ENCODE data around the gene THAP7. TPM values are rescaled to one million over a fixed set of nuclear protein-coding genes. Genes with fewer than 3 reads are reported as not detected.

Gene THAP7
- total and polyA plus RNA-seq, 9 of the 15 experiments (the other 6 are each of a cell fraction or from before 2014, with no cell fraction given), result 7.9 to 263 (median 84.1) TPM

DNA sequence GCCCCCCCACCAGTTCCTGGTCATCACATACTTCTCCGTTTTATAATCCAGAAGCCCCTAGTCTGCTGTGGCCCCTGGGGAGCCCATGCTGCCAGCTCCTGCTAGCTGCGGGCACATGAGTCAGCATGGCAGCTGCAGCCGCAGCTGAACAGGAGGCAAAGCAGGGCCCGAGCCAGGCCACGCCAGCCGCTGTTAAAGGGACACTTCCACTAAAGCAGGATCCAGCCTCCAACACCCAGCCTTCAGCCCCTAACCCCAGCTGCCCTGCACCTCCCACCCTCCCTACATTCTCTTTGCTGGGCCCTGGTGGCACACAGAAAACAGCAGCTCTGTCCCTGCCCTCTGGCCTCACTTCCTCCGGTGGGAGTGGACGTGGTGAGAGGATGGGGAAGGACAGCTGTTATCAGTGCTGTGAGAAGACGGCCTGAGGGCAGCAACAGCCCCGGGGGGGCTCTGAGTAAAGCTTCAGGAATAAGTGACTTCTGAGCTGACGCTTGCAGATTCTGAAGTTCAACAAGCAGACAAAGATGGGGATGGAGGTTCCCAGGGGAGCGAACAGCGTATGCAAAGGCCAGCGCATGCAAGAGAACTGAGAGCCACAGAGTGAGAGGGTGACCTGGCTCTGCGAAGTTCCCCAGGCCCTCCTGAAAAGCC, 43.1 kb upstream of the THAP7 start (continued):
- TF ChIP-seq, protein P1, sequence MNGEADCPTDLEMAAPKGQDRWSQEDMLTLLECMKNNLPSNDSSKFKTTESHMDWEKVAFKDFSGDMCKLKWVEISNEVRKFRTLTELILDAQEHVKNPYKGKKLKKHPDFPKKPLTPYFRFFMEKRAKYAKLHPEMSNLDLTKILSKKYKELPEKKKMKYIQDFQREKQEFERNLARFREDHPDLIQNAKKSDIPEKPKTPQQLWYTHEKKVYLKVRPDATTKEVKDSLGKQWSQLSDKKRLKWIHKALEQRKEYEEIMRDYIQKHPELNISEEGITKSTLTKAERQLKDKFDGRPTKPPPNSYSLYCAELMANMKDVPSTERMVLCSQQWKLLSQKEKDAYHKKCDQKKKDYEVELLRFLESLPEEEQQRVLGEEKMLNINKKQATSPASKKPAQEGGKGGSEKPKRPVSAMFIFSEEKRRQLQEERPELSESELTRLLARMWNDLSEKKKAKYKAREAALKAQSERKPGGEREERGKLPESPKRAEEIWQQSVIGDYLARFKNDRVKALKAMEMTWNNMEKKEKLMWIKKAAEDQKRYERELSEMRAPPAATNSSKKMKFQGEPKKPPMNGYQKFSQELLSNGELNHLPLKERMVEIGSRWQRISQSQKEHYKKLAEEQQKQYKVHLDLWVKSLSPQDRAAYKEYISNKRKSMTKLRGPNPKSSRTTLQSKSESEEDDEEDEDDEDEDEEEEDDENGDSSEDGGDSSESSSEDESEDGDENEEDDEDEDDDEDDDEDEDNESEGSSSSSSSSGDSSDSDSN (IDR thresholded peaks at IDR 0.05; ENCODE audit: borderline replicate concordance in 1 of 2, low read depth in 2 of 2, low read length in 2 of 2), result peak in 1 of 2 experiments; percentile 28; a peak in 1 of 4 replicates
- TF ChIP-seq ZNF830 (CRISPR knock-in tag; IDR thresholded peaks at IDR 0.05) (peak; percentile 68; the same call in 1 of the 2 replicates), CSDE1 (IDR thresholded peaks at IDR 0.05) (no peak), HNRNPL (IDR thresholded peaks at IDR 0.05; ENCODE audit: low read depth, low read length) (no peak), SPI1 (IDR thresholded peaks at IDR 0.05; ENCODE audit: borderline replicate concordance, low read depth, low read length) (peak; percentile 41; the same call in 1 of the 2 replicates), JUND (IDR thresholded peaks at IDR 0.05; ENCODE audit: borderline replicate concordance, low read depth, low read length) (no peak), JUND (tag; IDR thresholded peaks at IDR 0.05; ENCODE audit: borderline replicate concordance, low read depth, low read length) (0 out of 3 replicates have a peak, but pooled peaks have one; percentile 18), POLR3G (IDR thresholded peaks at IDR 0.05; ENCODE audit: extremely low read depth, insufficient read length, insufficient replicate concordance) (no peak), NCOA4 (IDR thresholded peaks at IDR 0.05; ENCODE audit: partially characterized antibody) (no peak), ZNF133 (CRISPR knock-in tag; IDR thresholded peaks at IDR 0.05) (0 out of 2 replicates have a peak, but pooled peaks have one; percentile 67), ZFX (CRISPR knock-in tag; IDR thresholded peaks at IDR 0.05) (no peak), YY1 (IDR thresholded peaks at IDR 0.05; ENCODE audit: borderline replicate concordance in 1 of 3, control insufficient read depth in 1 of 3, extremely low read depth in 1 of 3, insufficient read depth in 3 of 3, insufficient read length in 1 of 3, insufficient replicate concordance in 2 of 3, low read depth in 1 of 3, low read length in 2 of 3) (peak in 2 of 3 experiments; percentile 5 to 10)
- TF ChIP-seq, protein P2, sequence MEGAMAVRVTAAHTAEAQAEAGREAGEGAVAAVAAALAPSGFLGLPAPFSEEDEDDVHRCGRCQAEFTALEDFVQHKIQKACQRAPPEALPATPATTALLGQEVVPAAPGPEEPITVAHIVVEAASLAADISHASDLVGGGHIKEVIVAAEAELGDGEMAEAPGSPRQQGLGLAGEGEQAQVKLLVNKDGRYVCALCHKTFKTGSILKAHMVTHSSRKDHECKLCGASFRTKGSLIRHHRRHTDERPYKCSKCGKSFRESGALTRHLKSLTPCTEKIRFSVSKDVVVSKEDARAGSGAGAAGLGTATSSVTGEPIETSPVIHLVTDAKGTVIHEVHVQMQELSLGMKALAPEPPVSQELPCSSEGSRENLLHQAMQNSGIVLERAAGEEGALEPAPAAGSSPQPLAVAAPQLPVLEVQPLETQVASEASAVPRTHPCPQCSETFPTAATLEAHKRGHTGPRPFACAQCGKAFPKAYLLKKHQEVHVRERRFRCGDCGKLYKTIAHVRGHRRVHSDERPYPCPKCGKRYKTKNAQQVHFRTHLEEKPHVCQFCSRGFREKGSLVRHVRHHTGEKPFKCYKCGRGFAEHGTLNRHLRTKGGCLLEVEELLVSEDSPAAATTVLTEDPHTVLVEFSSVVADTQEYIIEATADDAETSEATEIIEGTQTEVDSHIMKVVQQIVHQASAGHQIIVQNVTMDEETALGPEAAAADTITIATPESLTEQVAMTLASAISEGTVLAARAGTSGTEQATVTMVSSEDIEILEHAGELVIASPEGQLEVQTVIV (CRISPR knock-in tag; IDR thresholded peaks at IDR 0.05; ENCODE audit: borderline replicate concordance), result peak; percentile 68; the same call in 1 of the 2 replicates
- TF ChIP-seq, protein P3, sequence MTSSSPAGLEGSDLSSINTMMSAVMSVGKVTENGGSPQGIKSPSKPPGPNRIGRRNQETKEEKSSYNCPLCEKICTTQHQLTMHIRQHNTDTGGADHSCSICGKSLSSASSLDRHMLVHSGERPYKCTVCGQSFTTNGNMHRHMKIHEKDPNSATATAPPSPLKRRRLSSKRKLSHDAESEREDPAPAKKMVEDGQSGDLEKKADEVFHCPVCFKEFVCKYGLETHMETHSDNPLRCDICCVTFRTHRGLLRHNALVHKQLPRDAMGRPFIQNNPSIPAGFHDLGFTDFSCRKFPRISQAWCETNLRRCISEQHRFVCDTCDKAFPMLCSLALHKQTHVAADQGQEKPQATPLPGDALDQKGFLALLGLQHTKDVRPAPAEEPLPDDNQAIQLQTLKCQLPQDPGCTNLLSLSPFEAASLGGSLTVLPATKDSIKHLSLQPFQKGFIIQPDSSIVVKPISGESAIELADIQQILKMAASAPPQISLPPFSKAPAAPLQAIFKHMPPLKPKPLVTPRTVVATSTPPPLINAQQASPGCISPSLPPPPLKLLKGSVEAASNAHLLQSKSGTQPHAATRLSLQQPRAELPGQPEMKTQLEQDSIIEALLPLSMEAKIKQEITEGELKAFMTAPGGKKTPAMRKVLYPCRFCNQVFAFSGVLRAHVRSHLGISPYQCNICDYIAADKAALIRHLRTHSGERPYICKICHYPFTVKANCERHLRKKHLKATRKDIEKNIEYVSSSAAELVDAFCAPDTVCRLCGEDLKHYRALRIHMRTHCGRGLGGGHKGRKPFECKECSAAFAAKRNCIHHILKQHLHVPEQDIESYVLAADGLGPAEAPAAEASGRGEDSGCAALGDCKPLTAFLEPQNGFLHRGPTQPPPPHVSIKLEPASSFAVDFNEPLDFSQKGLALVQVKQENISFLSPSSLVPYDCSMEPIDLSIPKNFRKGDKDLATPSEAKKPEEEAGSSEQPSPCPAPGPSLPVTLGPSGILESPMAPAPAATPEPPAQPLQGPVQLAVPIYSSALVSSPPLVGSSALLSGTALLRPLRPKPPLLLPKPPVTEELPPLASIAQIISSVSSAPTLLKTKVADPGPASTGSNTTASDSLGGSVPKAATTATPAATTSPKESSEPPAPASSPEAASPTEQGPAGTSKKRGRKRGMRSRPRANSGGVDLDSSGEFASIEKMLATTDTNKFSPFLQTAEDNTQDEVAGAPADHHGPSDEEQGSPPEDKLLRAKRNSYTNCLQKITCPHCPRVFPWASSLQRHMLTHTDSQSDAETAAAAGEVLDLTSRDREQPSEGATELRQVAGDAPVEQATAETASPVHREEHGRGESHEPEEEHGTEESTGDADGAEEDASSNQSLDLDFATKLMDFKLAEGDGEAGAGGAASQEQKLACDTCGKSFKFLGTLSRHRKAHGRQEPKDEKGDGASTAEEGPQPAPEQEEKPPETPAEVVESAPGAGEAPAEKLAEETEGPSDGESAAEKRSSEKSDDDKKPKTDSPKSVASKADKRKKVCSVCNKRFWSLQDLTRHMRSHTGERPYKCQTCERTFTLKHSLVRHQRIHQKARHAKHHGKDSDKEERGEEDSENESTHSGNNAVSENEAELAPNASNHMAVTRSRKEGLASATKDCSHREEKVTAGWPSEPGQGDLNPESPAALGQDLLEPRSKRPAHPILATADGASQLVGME (CRISPR knock-in tag; IDR thresholded peaks at IDR 0.05), result 0 out of 2 replicates have a peak, but pooled peaks have one; percentile 81
